Measurements from ENCODE around the gene PTPRN2.

Gene PTPRN2

GRCh38 chr7:157500171-157500960, 1087.3 kb downstream of the PTPRN2 start:
- Histone ChIP-seq H3K27ac (ENCODE audit: low read depth, low read length) (no peak overlapping the region), H3K9ac (ENCODE audit: low read length) (no peak overlapping the region), H3K4me3 (ENCODE audit: low read depth, low read length) (no peak overlapping the region), H3K9me3 (ENCODE audit: control insufficient read depth, insufficient read depth, low read depth, low read length) (peaks cover 7% of the 10 kb centered on the region; the same call in 1 of the 2 replicates), H3K4me1 (ENCODE audit: control insufficient read depth, insufficient read depth, low read length) (no peaks in the 10 kb centered on the region), H3K27me3 (ENCODE audit: control insufficient read depth, insufficient read depth, low read length) (peaks cover 41% of the 10 kb centered on the region), H3K36me3 (ENCODE audit: control insufficient read depth, insufficient read depth, low read length) (no peaks in the 10 kb centered on the region)

GRCh38 chr7:157499835-157500153, 1087.8 kb downstream of the PTPRN2 start:
- Histone ChIP-seq H3K36me3 (ENCODE audit: control insufficient read depth, insufficient read depth, low read length) (no peaks in the 10 kb centered on the region), H3K9me3 (ENCODE audit: control insufficient read depth, insufficient read depth, low read depth, low read length) (peaks cover 1% of the 10 kb centered on the region; the same call in 1 of the 2 replicates), H3K4me1 (ENCODE audit: control insufficient read depth, insufficient read depth, low read length) (no peaks in the 10 kb centered on the region), H3K4me3 (ENCODE audit: low read depth, low read length) (no peak overlapping the region), H3K27me3 (ENCODE audit: control insufficient read depth, insufficient read depth, low read length) (peaks cover 41% of the 10 kb centered on the region), H3K9ac (ENCODE audit: low read length) (no peak overlapping the region), H3K27ac (ENCODE audit: low read depth, low read length) (no peak overlapping the region)

GRCh38 chr7:157499121-157499834, 1088.3 kb downstream of the PTPRN2 start:
- Histone ChIP-seq H3K36me3 (ENCODE audit: control insufficient read depth, insufficient read depth, low read length) (no peaks in the 10 kb centered on the region), H3K27me3 (ENCODE audit: control insufficient read depth, insufficient read depth, low read length) (peaks cover 41% of the 10 kb centered on the region), H3K4me1 (ENCODE audit: control insufficient read depth, insufficient read depth, low read length) (no peaks in the 10 kb centered on the region), H3K27ac (ENCODE audit: low read depth, low read length) (no peak overlapping the region), H3K9me3 (ENCODE audit: control insufficient read depth, insufficient read depth, low read depth, low read length) (no peaks in the 10 kb centered on the region), H3K4me3 (ENCODE audit: low read depth, low read length) (no peak overlapping the region), H3K9ac (ENCODE audit: low read length) (no peak overlapping the region)

GRCh38 chr7:157498657-157499056, 1089.0 kb downstream of the PTPRN2 start:
- no peak overlapping the region for H3K4me3 ChIP-seq (ENCODE audit: low read depth, low read length)
- H3K9me3 ChIP-seq (ENCODE audit: control insufficient read depth, insufficient read depth, low read depth, low read length), result no peaks in the 10 kb centered on the region
- H3K36me3 ChIP-seq (ENCODE audit: control insufficient read depth, insufficient read depth, low read length), result no peaks in the 10 kb centered on the region
- no peak overlapping the region for H3K9ac ChIP-seq (ENCODE audit: low read length)
- no peak overlapping the region for H3K27ac ChIP-seq (ENCODE audit: low read depth, low read length)
- peaks cover 41% of the 10 kb centered on the region for H3K27me3 ChIP-seq (ENCODE audit: control insufficient read depth, insufficient read depth, low read length)
- H3K4me1 ChIP-seq (ENCODE audit: control insufficient read depth, insufficient read depth, low read length), result no peaks in the 10 kb centered on the region

- Histone ChIP-seq H3K4me3 (ENCODE audit: low read depth, low read length) (no peak overlapping the region), H3K27me3 (ENCODE audit: control insufficient read depth, insufficient read depth, low read length) (peaks cover 35% of the 10 kb centered on the region), H3K36me3 (ENCODE audit: control insufficient read depth, insufficient read depth, low read length) (no peaks in the 10 kb centered on the region), H3K4me1 (ENCODE audit: control insufficient read depth, insufficient read depth, low read length) (no peaks in the 10 kb centered on the region), H3K27ac (ENCODE audit: low read depth, low read length) (no peak overlapping the region), H3K9ac (ENCODE audit: low read length) (no peak overlapping the region), H3K9me3 (ENCODE audit: control insufficient read depth, insufficient read depth, low read depth, low read length) (no peaks in the 10 kb centered on the region)
These were observed 1089.6 kb downstream of the PTPRN2 start for GRCh38 chr7:157497744-157498651.

- H3K9me3 ChIP-seq (ENCODE audit: control insufficient read depth, insufficient read depth, low read depth, low read length), result no peaks in the 10 kb centered on the region
- peaks cover 29% of the 10 kb centered on the region for H3K27me3 ChIP-seq (ENCODE audit: control insufficient read depth, insufficient read depth, low read length)
- no peak overlapping the region for H3K9ac ChIP-seq (ENCODE audit: low read length)
- H3K4me3 ChIP-seq (ENCODE audit: low read depth, low read length), result no peak overlapping the region
- no peaks in the 10 kb centered on the region for H3K36me3 ChIP-seq (ENCODE audit: control insufficient read depth, insufficient read depth, low read length)
- H3K4me1 ChIP-seq (ENCODE audit: control insufficient read depth, insufficient read depth, low read length), result no peaks in the 10 kb centered on the region
- H3K27ac ChIP-seq (ENCODE audit: low read depth, low read length), result no peak overlapping the region
These were observed 1090.3 kb downstream of the PTPRN2 start for GRCh38 chr7:157497367-157497743.

GRCh38 chr7:157496416-157497275, 1091.0 kb downstream of the PTPRN2 start:
- Histone ChIP-seq H3K4me1 (ENCODE audit: control insufficient read depth, insufficient read depth, low read length) (no peaks in the 10 kb centered on the region), H3K27ac (ENCODE audit: low read depth, low read length) (no peak overlapping the region), H3K9me3 (ENCODE audit: control insufficient read depth, insufficient read depth, low read depth, low read length) (no peaks in the 10 kb centered on the region), H3K36me3 (ENCODE audit: control insufficient read depth, insufficient read depth, low read length) (no peaks in the 10 kb centered on the region), H3K27me3 (ENCODE audit: control insufficient read depth, insufficient read depth, low read length) (peaks cover 22% of the 10 kb centered on the region), H3K4me3 (ENCODE audit: low read depth, low read length) (no peak overlapping the region), H3K9ac (ENCODE audit: low read length) (no peak overlapping the region)

GRCh38 chr7:157495594-157495993, 1092.0 kb downstream of the PTPRN2 start:
- H3K4me1 ChIP-seq (ENCODE audit: control insufficient read depth, insufficient read depth, low read length), result no peaks in the 10 kb centered on the region
- peaks cover 16% of the 10 kb centered on the region for H3K27me3 ChIP-seq (ENCODE audit: control insufficient read depth, insufficient read depth, low read length)
- no peak overlapping the region for H3K27ac ChIP-seq (ENCODE audit: low read depth, low read length)
- H3K4me3 ChIP-seq (ENCODE audit: low read depth, low read length), result no peak overlapping the region
- H3K36me3 ChIP-seq (ENCODE audit: control insufficient read depth, insufficient read depth, low read length), result no peaks in the 10 kb centered on the region
- H3K9me3 ChIP-seq (ENCODE audit: control insufficient read depth, insufficient read depth, low read depth, low read length), result no peaks in the 10 kb centered on the region
- no peak overlapping the region for H3K9ac ChIP-seq (ENCODE audit: low read length)

- Histone ChIP-seq H3K4me3 (ENCODE audit: low read depth, low read length) (no peak overlapping the region), H3K9me3 (ENCODE audit: control insufficient read depth, insufficient read depth, low read depth, low read length) (no peaks in the 10 kb centered on the region), H3K36me3 (ENCODE audit: control insufficient read depth, insufficient read depth, low read length) (no peaks in the 10 kb centered on the region), H3K27me3 (ENCODE audit: control insufficient read depth, insufficient read depth, low read length) (peaks cover 14% of the 10 kb centered on the region), H3K9ac (ENCODE audit: low read length) (no peak overlapping the region), H3K4me1 (ENCODE audit: control insufficient read depth, insufficient read depth, low read length) (no peaks in the 10 kb centered on the region), H3K27ac (ENCODE audit: low read depth, low read length) (no peak overlapping the region)
These were observed 1092.5 kb downstream of the PTPRN2 start for GRCh38 chr7:157495177-157495553.

GRCh38 chr7:157494506-157495176, 1093.0 kb downstream of the PTPRN2 start:
- H3K9me3 ChIP-seq (ENCODE audit: control insufficient read depth, insufficient read depth, low read depth, low read length), result no peaks in the 10 kb centered on the region
- H3K4me3 ChIP-seq (ENCODE audit: low read depth, low read length), result no peak overlapping the region
- no peak overlapping the region for H3K27ac ChIP-seq (ENCODE audit: low read depth, low read length)
- H3K27me3 ChIP-seq (ENCODE audit: control insufficient read depth, insufficient read depth, low read length), result peaks cover 10% of the 10 kb centered on the region
- H3K36me3 ChIP-seq (ENCODE audit: control insufficient read depth, insufficient read depth, low read length), result no peaks in the 10 kb centered on the region
- no peaks in the 10 kb centered on the region for H3K4me1 ChIP-seq (ENCODE audit: control insufficient read depth, insufficient read depth, low read length)
- no peak overlapping the region for H3K9ac ChIP-seq (ENCODE audit: low read length)
